ENCODE results near the gene DGKZ. TPM values are rescaled to one million over a fixed set of nuclear protein-coding genes. Genes with fewer than 3 reads are reported as not detected.

Gene DGKZ
- total RNA-seq, 3 donors from 2014 or later, result 42.3 to 46.5 (median 46.2) TPM

DNA sequence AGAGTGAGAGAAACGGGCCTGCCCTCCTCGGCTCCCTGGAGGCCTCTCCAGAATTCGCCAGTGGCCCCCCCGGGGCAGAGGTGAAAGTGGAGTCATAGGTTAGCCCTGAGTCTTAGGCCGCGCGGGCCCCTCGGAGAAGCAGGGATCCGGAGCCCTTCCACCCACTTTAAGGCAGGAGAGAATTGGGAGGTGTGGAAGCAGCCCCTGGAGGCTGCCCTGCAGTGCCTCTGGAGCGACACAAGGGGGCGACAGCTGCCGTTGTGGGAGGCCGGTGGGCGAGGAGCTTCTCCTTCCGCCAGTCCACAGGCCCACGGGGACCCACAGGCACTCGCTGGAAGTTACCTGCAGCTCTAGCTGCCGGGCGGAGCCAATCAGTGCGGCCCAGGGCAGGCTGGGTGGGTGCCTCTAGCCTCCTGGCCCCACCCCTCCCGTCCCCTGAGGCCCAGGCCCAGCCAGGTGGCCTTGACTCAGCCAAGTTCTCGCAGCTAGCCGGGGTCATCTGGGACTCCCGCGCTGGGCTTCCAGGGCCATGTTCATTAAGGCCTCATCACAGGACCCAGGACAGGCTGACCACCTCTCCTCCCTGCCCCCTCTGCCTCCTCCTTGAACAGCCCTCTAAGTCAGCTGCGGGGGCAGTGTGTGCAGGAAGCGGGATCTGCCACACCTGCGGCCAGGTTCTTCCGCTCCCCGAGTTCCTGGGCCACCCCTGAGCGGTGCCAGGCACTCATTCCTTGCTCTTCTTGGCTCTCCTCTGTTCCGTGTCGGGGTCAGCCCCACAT is 5.0 kb downstream of the DGKZ start:
- TF ChIP-seq POLR2A (IDR thresholded peaks at IDR 0.05), result no peak
- peak in 2 of 3 donors; percentile 17 to 51 for TF ChIP-seq POLR2AphosphoS5 (IDR thresholded peaks at IDR 0.05)
- TF ChIP-seq, protein P1, sequence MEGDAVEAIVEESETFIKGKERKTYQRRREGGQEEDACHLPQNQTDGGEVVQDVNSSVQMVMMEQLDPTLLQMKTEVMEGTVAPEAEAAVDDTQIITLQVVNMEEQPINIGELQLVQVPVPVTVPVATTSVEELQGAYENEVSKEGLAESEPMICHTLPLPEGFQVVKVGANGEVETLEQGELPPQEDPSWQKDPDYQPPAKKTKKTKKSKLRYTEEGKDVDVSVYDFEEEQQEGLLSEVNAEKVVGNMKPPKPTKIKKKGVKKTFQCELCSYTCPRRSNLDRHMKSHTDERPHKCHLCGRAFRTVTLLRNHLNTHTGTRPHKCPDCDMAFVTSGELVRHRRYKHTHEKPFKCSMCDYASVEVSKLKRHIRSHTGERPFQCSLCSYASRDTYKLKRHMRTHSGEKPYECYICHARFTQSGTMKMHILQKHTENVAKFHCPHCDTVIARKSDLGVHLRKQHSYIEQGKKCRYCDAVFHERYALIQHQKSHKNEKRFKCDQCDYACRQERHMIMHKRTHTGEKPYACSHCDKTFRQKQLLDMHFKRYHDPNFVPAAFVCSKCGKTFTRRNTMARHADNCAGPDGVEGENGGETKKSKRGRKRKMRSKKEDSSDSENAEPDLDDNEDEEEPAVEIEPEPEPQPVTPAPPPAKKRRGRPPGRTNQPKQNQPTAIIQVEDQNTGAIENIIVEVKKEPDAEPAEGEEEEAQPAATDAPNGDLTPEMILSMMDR (IDR thresholded peaks at IDR 0.05), result peak; percentile 76 to 92 (median 79)
- Histone ChIP-seq H3K27ac (peak overlapping the region; percentile 86 to 91), H3K4me3 (peak overlapping the region in 2 of 3 donors; percentile 41 to 63), H3K9me3 (no peaks in the 10 kb centered on the region), H3K27me3 (no peaks in the 10 kb centered on the region), H3K36me3 (no peaks in the 10 kb centered on the region), H3K4me1 (peaks cover 28 to 56% of the 10 kb centered on the region in 2 donors)
- intact Hi-C loops (cut with DNase I; ENCODE audit: low total_unique reads), result no loop called here
- peak in 1 of 2 donors; percentile 69 for DNase-seq (ENCODE audit: low spot score in 2 of 2)

DNA sequence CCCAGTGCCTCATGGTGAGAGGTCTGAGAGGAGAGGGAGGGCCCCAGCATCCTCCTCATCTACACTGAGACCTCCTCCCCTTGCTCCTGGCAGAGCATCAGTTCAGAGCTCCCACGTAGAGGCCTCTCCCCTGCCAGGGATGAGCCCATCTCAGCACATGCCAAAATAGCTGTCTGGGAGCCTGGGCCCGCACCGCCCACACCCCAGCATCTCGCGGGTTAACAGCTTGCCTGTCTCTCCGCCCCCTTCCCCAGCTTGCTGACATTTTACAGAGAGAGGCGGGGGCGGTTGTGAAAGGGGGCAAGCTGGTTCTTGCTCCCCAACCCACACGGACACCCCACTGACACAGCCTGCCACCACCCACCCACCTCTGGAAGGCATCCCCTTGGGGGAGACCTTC is 6.4 kb downstream of the DGKZ start:
- TF ChIP-seq POLR2A (IDR thresholded peaks at IDR 0.05), result no peak
- TF ChIP-seq, protein P1 (IDR thresholded peaks at IDR 0.05), result no peak
- no peak for TF ChIP-seq POLR2AphosphoS5 (IDR thresholded peaks at IDR 0.05)
- Histone ChIP-seq H3K4me3 (no peak overlapping the region), H3K9me3 (no peaks in the 10 kb centered on the region), H3K4me1 (peaks cover 28 to 48% of the 10 kb centered on the region in 2 donors), H3K36me3 (no peaks in the 10 kb centered on the region), H3K27me3 (no peaks in the 10 kb centered on the region), H3K27ac (peak overlapping the region; percentile 86 to 91)
- intact Hi-C loops (cut with DNase I; ENCODE audit: low total_unique reads), result no loop called here
- no peak for DNase-seq (ENCODE audit: low spot score in 2 of 2)

DNA sequence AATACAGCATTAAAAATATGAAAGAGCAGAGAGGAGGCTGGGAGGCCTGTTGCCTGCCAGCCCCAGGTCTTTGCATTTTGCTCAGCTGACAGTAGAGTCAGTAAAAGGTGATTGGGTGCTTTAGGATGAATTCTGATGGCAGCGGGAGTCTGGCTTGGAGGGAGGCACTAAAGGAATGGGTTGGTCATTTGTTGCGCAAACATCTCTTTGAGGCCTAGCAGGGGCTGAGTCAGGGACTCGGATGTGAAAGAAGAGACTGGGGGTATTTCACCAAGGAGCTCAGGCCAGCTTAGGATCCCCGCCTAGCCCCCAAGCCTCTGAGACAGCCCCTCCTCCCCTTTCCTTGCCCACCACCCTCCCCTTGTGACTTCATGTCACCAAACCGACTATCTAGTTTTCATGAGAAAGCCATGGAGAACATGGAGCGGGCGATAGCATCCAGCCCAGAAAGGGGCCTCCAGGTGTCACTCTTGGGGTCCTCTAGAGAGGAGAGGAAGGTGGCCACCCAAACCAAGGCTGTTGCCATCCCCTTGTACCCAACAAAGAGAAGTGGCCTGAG is 9.7 kb downstream of the DGKZ start:
- TF ChIP-seq, protein P1 (IDR thresholded peaks at IDR 0.05), result no peak
- no peak for TF ChIP-seq POLR2AphosphoS5 (IDR thresholded peaks at IDR 0.05)
- no peak for TF ChIP-seq POLR2A (IDR thresholded peaks at IDR 0.05)
- Histone ChIP-seq H3K27ac (peak overlapping the region; percentile 79 to 86), H3K4me1 (peaks cover 19 to 29% of the 10 kb centered on the region in 2 donors), H3K9me3 (no peaks in the 10 kb centered on the region), H3K36me3 (no peaks in the 10 kb centered on the region), H3K4me3 (peak overlapping the region in 1 of 3 donors; percentile 49), H3K27me3 (no peaks in the 10 kb centered on the region)
- no peak for DNase-seq (ENCODE audit: low spot score in 2 of 2)
- intact Hi-C loops (cut with DNase I; ENCODE audit: low total_unique reads), result no loop called here

DNA sequence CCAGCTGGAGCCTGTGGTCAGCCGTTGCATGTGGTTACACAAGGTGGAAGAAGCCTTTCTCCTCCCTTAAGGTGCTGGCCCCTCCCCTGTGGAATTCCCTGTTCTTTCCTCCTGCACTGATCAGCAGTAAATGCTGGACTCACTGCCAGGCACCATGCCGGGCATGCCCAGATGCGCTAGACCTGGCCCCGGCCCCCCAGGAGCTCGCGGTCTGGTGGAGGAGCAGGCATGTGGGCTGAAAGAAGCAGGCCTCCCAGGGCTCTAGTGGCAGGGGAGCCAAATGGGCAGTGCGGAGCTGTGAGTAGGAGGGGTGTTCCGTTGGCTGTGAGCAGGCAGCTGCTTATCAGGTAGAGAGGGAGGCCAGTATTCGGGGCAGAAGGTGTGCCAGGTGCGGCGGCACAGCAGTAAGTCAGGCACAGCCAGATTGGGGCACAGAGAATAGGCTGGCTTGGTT is 10.2 kb downstream of the DGKZ start:
- Histone ChIP-seq H3K4me1 (peaks cover 18 to 29% of the 10 kb centered on the region in 2 donors), H3K27me3 (no peaks in the 10 kb centered on the region), H3K4me3 (peak overlapping the region in 1 of 3 donors; percentile 49), H3K9me3 (no peaks in the 10 kb centered on the region), H3K36me3 (no peaks in the 10 kb centered on the region), H3K27ac (peak overlapping the region; percentile 79 to 86)
- intact Hi-C loops (cut with DNase I; ENCODE audit: low total_unique reads), result no loop called here
- DNase-seq (ENCODE audit: low spot score in 2 of 2), result peak in 1 of 2 donors; percentile 77
- no peak for TF ChIP-seq POLR2A (IDR thresholded peaks at IDR 0.05)
- TF ChIP-seq POLR2AphosphoS5 (IDR thresholded peaks at IDR 0.05), result no peak
- TF ChIP-seq, protein P1 (IDR thresholded peaks at IDR 0.05), result no peak

DNA sequence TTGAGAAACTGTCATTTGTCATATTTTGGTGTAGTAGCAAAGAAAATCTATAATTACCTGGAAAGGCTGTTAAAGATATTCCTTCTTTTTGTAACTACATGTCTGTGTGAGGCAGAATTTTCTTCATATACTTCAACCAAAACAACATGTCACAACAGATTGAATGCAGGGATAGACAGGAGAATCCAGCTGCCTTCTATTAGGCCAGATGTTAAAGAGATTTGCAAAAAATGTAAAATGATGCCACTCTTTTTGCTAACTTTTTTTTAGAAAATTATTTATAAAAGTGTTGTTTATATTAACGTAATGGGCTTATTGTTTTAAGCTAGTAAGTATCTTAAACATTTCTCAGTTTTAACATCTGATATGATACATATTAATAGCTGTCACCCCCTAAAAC is 12.7 kb downstream of the DGKZ start:
- Histone ChIP-seq H3K4me1 (peaks cover 19 to 29% of the 10 kb centered on the region in 2 donors), H3K36me3 (no peaks in the 10 kb centered on the region), H3K4me3 (no peak overlapping the region), H3K9me3 (no peaks in the 10 kb centered on the region), H3K27me3 (no peaks in the 10 kb centered on the region), H3K27ac (no peak overlapping the region)
- no peak for DNase-seq (ENCODE audit: low spot score in 2 of 2)
- TF ChIP-seq, protein P1 (IDR thresholded peaks at IDR 0.05), result no peak
- TF ChIP-seq POLR2AphosphoS5 (IDR thresholded peaks at IDR 0.05) (no peak), POLR2A (IDR thresholded peaks at IDR 0.05) (no peak)
- intact Hi-C loops (cut with DNase I; ENCODE audit: low total_unique reads), result no loop called here
